ENCODE measurements around the gene TELO2.

Gene TELO2

DNA sequence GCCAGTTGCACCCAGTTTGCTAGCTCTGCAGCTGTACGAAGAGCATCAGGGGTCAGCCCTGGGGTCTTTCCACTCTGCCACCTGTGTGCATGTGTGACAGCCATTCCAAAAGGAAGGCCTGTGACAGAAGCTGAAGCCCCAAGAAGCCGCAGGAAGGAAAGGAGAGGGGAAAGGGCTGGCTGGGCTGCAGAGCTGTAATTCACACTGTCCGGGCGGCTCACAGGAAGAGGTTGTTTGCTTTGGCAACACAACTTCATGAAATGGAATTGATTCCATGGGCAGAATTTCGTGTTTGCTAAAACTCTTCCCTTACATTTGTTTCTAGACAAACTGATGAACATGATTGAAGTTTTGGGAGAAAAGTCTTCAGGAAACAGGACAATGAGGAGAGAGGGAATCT, 55.1 kb downstream of the TELO2 start:
- Histone ChIP-seq H3F3A (ENCODE audit: control insufficient read depth, insufficient read depth) (0 out of 2 replicates have a peak, but pooled peaks cover 3% of the 10 kb centered on the region), H3K4me2 (ENCODE audit: low read length) (no peak overlapping the region), H3K36me3 (ENCODE audit: control insufficient read depth, low read length) (no peaks in the 10 kb centered on the region), H3K9me2 (replicated peaks; ENCODE audit: control insufficient read depth, low read length) (no peaks in the 10 kb centered on the region), H3K27me3 (ENCODE audit: control insufficient read depth, low read length) (no peaks in the 10 kb centered on the region), H4K20me1 (ENCODE audit: control insufficient read depth, insufficient read depth, low read depth, low read length) (no peaks in the 10 kb centered on the region), H3K79me2 (ENCODE audit: control insufficient read depth, low read length) (no peaks in the 10 kb centered on the region), H3K9me3 (ENCODE audit: control insufficient read depth, insufficient read depth, low read length) (no peaks in the 10 kb centered on the region), H3K27ac (ENCODE audit: low read depth, low read length) (no peak overlapping the region), H3K4me1 (ENCODE audit: control insufficient read depth, low read length) (peaks cover 10% of the 10 kb centered on the region), H3K4me3 (ENCODE audit: low read length) (no peak overlapping the region)
- no peak for TF ChIP-seq EZH2phosphoT487 (IDR thresholded peaks at IDR 0.05; ENCODE audit: borderline replicate concordance, low read length)
- TF ChIP-seq, protein P1, sequence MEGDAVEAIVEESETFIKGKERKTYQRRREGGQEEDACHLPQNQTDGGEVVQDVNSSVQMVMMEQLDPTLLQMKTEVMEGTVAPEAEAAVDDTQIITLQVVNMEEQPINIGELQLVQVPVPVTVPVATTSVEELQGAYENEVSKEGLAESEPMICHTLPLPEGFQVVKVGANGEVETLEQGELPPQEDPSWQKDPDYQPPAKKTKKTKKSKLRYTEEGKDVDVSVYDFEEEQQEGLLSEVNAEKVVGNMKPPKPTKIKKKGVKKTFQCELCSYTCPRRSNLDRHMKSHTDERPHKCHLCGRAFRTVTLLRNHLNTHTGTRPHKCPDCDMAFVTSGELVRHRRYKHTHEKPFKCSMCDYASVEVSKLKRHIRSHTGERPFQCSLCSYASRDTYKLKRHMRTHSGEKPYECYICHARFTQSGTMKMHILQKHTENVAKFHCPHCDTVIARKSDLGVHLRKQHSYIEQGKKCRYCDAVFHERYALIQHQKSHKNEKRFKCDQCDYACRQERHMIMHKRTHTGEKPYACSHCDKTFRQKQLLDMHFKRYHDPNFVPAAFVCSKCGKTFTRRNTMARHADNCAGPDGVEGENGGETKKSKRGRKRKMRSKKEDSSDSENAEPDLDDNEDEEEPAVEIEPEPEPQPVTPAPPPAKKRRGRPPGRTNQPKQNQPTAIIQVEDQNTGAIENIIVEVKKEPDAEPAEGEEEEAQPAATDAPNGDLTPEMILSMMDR (IDR thresholded peaks at IDR 0.05; ENCODE audit: low read depth, low read length, poor library complexity, severe bottlenecking): no peak

DNA sequence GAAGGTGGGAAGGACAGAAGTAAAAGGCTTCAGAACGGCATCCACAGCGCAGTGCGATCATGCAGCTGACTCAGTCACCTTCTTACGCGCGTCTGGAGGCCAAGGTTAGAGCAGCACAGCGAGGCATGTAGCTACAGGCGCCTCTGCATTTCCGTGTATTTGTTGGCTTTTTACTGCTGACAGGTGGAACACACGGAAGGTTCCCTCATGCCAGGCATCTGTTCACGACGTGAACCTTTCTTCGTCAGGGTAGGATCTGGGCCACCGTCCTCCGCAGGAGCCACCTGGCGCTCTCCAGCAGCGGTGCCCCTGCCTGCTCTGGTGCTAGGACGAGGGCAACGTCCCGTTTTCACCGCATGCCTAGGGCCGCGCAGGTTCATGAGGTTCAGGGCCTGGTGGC, 55.6 kb downstream of the TELO2 start:
- Histone ChIP-seq H3K9me2 (replicated peaks; ENCODE audit: control insufficient read depth, low read length) (no peaks in the 10 kb centered on the region), H3K4me2 (ENCODE audit: low read length) (no peak overlapping the region), H3K9me3 (ENCODE audit: control insufficient read depth, insufficient read depth, low read length) (no peaks in the 10 kb centered on the region), H3K79me2 (ENCODE audit: control insufficient read depth, low read length) (no peaks in the 10 kb centered on the region), H3K27me3 (ENCODE audit: control insufficient read depth, low read length) (no peaks in the 10 kb centered on the region), H3K4me3 (ENCODE audit: low read length) (no peak overlapping the region), H3K27ac (ENCODE audit: low read depth, low read length) (no peak overlapping the region), H3F3A (ENCODE audit: control insufficient read depth, insufficient read depth) (0 out of 2 replicates have a peak, but pooled peaks cover 1% of the 10 kb centered on the region), H3K4me1 (ENCODE audit: control insufficient read depth, low read length) (peaks cover 5% of the 10 kb centered on the region), H4K20me1 (ENCODE audit: control insufficient read depth, insufficient read depth, low read depth, low read length) (no peaks in the 10 kb centered on the region), H3K36me3 (ENCODE audit: control insufficient read depth, low read length) (no peaks in the 10 kb centered on the region)
- TF ChIP-seq EZH2phosphoT487 (IDR thresholded peaks at IDR 0.05; ENCODE audit: borderline replicate concordance, low read length): no peak
- TF ChIP-seq, protein P1 (IDR thresholded peaks at IDR 0.05; ENCODE audit: low read depth, low read length, poor library complexity, severe bottlenecking): no peak

DNA sequence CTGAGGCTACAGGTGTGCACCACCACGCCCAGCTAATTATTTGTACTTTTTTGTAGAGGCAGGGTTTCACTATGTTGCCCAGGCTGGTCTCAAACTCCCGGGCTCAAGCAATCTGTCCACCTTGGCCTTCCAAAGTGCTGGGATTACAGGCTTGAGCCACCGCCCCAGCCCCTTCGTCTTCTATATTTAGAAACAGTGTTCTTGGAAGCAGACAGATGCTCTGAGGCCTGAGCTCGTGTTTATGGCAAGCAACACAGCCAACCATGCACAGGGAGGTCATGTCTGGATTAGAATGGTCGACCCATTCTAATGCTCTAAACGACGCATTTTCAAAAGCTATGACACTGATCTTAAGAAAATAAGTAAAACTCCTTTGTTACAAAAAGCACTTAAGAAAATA, 56.9 kb downstream of the TELO2 start:
- Histone ChIP-seq H3K4me2 (ENCODE audit: low read length) (no peak overlapping the region), H3K27ac (ENCODE audit: low read depth, low read length) (no peak overlapping the region), H3K9me3 (ENCODE audit: control insufficient read depth, insufficient read depth, low read length) (no peaks in the 10 kb centered on the region), H3K4me3 (ENCODE audit: low read length) (no peak overlapping the region), H3F3A (ENCODE audit: control insufficient read depth, insufficient read depth) (no peaks in the 10 kb centered on the region), H3K27me3 (ENCODE audit: control insufficient read depth, low read length) (no peaks in the 10 kb centered on the region), H4K20me1 (ENCODE audit: control insufficient read depth, insufficient read depth, low read depth, low read length) (no peaks in the 10 kb centered on the region), H3K79me2 (ENCODE audit: control insufficient read depth, low read length) (no peaks in the 10 kb centered on the region), H3K9me2 (replicated peaks; ENCODE audit: control insufficient read depth, low read length) (no peaks in the 10 kb centered on the region), H3K4me1 (ENCODE audit: control insufficient read depth, low read length) (peaks cover 2% of the 10 kb centered on the region; the same call in 1 of the 2 replicates), H3K36me3 (ENCODE audit: control insufficient read depth, low read length) (no peaks in the 10 kb centered on the region)
- TF ChIP-seq, protein P1 (IDR thresholded peaks at IDR 0.05; ENCODE audit: low read depth, low read length, poor library complexity, severe bottlenecking): no peak
- no peak for TF ChIP-seq EZH2phosphoT487 (IDR thresholded peaks at IDR 0.05; ENCODE audit: borderline replicate concordance, low read length)
